Measurements from ENCODE around the gene PLPP3. TPM values are rescaled to one million over a fixed set of nuclear protein-coding genes. Genes with fewer than 3 reads are reported as not detected.

Gene PLPP3
- total RNA-seq, 1 experiment from 2014 or later: 8.2 TPM

- in situ Hi-C loops (cut with HindIII; ENCODE audit: low pct_unique_long_range_greater_than_20kb, low sequenced_read_pairs): no loop called here
- H3K27me3 ChIP-seq (ENCODE audit: control insufficient read depth, insufficient read depth, low read length): 0 out of 2 replicates have a peak, but pooled peaks cover 2% of the 10 kb centered on the region
- peak overlapping the region; percentile 66 to 78 for H3K4me3 ChIP-seq (ENCODE audit: low read depth in 2 of 2, low read length in 2 of 2)
- POLR2A ChIA-PET: interaction anchor here (0.6 kb wide), 1 partner anchor 11 kb away, joined by 6 read pairs; no protein-coding TSS in a partner anchor
- peak overlapping the region; percentile 64; the same call in 1 of the 2 replicates for H3K27ac ChIP-seq (ENCODE audit: low read length)
- no TSS peak for BruUV-seq (replicated peaks)
- H3K36me3 ChIP-seq (ENCODE audit: control insufficient read depth, insufficient read depth, low read length): peaks cover 2% of the 10 kb centered on the region; the same call in 1 of the 2 replicates
- ATAC-seq (peak; percentile 68), DNase-seq (ENCODE audit: low read depth, low spot score) (no peak)
- H3K4me1 ChIP-seq (ENCODE audit: control insufficient read depth, insufficient read depth, low read length): peaks cover 23% of the 10 kb centered on the region
- TF ChIP-seq CTCF (IDR thresholded peaks at IDR 0.05) (no peak), POLR2AphosphoS5 (IDR thresholded peaks at IDR 0.05; ENCODE audit: low read depth, low read length) (no peak), REST (IDR thresholded peaks at IDR 0.05; ENCODE audit: insufficient read depth in 1 of 2, low read depth in 2 of 2, low read length in 1 of 2) (no peak), TCF7L2 (IDR thresholded peaks at IDR 0.05; ENCODE audit: low read depth, low read length) (no peak), SIN3A (IDR thresholded peaks at IDR 0.05; ENCODE audit: borderline replicate concordance, insufficient read depth, low read depth, low read length) (no peak)
- no peaks in the 10 kb centered on the region for H3K9me3 ChIP-seq (ENCODE audit: control insufficient read depth, insufficient read depth, low read depth, low read length)
- intact Hi-C loops (cut with micrococcal nuclease; ENCODE audit: unreplicated experiment): loop anchor here (10.0 kb wide), 2 partner anchors 164 to 1104 kb away; no protein-coding TSS in a partner anchor
- CTCF ChIA-PET: no interaction called here
Measured at GRCh38 chr1:56578138-56578962, 1.0 kb downstream of the PLPP3 start.

DNA sequence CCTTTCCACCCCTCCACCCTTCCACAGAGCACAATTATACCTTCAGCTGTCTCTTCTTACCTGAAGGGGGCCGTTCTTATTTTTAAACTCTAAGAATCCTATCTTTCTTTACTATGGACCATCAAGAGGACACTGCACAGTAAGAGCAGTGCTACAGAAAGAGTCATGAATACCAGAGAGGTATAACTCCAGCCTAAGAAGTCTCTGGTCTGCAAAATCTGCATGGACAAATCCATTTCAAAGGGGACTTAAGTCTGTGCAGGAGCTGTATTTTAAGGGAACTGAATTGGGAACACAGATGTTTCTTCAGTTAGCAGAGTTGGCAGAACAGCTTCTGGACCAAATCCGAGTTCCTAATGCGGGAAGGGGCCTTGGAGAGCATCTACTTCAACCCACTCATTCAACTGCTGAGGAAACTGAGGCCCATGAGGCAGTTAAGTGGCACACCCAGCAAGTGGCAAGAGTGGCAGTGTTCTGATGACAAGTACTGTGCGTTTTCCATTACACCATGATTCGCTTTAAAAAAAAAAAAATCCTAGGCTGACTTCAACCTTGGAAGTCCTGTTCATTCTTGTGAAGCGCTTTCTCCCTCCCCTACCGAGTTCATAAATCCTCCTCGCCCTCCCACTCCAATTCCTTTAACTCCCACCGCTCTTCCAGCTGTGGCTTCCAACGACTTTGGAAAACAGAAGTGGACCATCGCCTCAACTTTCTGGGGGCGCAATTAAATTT lies 1.8 kb downstream of the PLPP3 start:
- Histone ChIP-seq H3K27me3 (ENCODE audit: control insufficient read depth, insufficient read depth, low read length) (0 out of 2 replicates have a peak, but pooled peaks cover 2% of the 10 kb centered on the region), H3K27ac (ENCODE audit: low read length) (peak overlapping the region; percentile 8), H3K4me3 (ENCODE audit: low read depth in 2 of 2, low read length in 2 of 2) (peak overlapping the region; percentile 66 to 78), H3K4me1 (ENCODE audit: control insufficient read depth, insufficient read depth, low read length) (peaks cover 23% of the 10 kb centered on the region), H3K9me3 (ENCODE audit: control insufficient read depth, insufficient read depth, low read depth, low read length) (no peaks in the 10 kb centered on the region), H3K36me3 (ENCODE audit: control insufficient read depth, insufficient read depth, low read length) (peaks cover 2% of the 10 kb centered on the region; the same call in 1 of the 2 replicates)
- ChIA-PET POLR2A (interaction anchor here (0.6 kb wide), 1 partner anchor 11 kb away, joined by 6 read pairs; no protein-coding TSS in a partner anchor), CTCF (interaction anchor here (1.0 to 1.1 kb wide), 2 partner anchors 97 to 132 kb away, joined by 3 to 5 read pairs; no protein-coding TSS in a partner anchor)
- intact Hi-C loops (cut with micrococcal nuclease; ENCODE audit: unreplicated experiment): loop anchor here (10.0 kb wide), 2 partner anchors 163 to 1103 kb away; no protein-coding TSS in a partner anchor
- ATAC-seq (no peak), DNase-seq (ENCODE audit: low read depth, low spot score) (no peak)
- BruUV-seq (replicated peaks): no TSS peak
- TF ChIP-seq REST (IDR thresholded peaks at IDR 0.05; ENCODE audit: insufficient read depth in 1 of 2, low read depth in 2 of 2, low read length in 1 of 2): no peak
- TF ChIP-seq CTCF (IDR thresholded peaks at IDR 0.05): peak; percentile 41
- in situ Hi-C loops (cut with HindIII; ENCODE audit: low pct_unique_long_range_greater_than_20kb, low sequenced_read_pairs): no loop called here
